ENCODE results near the gene PLPP3.

The PLPP3 gene

GRCh38 chr1:56473582-56474270 lies 105.6 kb downstream of the PLPP3 start:
- TF ChIP-seq ZNF311 (tag by site-specific recombination; IDR thresholded peaks at IDR 0.05; ENCODE audit: borderline replicate concordance), result no peak

GRCh38 chr1:56472860-56473259 lies 106.5 kb downstream of the PLPP3 start:
- ChIA-PET POLR2A (no interaction called here), CTCF (interaction anchor here (0.6 kb wide), 1 partner anchor 15 kb away, joined by 3 read pairs; no protein-coding TSS in a partner anchor)
- Histone ChIP-seq H3K27ac (ENCODE audit: extremely low read depth, low read depth, low read length) (no peak overlapping the region), H3K4me3 (ENCODE audit: low read depth, low read length) (no peak overlapping the region), H3K9me3 (ENCODE audit: control insufficient read depth, insufficient read depth, low read depth, low read length) (no peaks in the 10 kb centered on the region), H3K36me3 (ENCODE audit: control insufficient read depth in 2 of 2, insufficient read depth in 1 of 2, low read length in 2 of 2) (no peaks in the 10 kb centered on the region), H3K4me1 (ENCODE audit: control insufficient read depth, insufficient read depth, low read length) (no peaks in the 10 kb centered on the region)
- no peak for TF ChIP-seq ZFP41 (tag by site-specific recombination; IDR thresholded peaks at IDR 0.05; ENCODE audit: borderline replicate concordance)
- no peak for TF ChIP-seq YY1 (tag by site-specific recombination; IDR thresholded peaks at IDR 0.05)
- TF ChIP-seq ZNF202 (tag by site-specific recombination; IDR thresholded peaks at IDR 0.05; ENCODE audit: borderline replicate concordance), result no peak
- TF ChIP-seq, protein P1, sequence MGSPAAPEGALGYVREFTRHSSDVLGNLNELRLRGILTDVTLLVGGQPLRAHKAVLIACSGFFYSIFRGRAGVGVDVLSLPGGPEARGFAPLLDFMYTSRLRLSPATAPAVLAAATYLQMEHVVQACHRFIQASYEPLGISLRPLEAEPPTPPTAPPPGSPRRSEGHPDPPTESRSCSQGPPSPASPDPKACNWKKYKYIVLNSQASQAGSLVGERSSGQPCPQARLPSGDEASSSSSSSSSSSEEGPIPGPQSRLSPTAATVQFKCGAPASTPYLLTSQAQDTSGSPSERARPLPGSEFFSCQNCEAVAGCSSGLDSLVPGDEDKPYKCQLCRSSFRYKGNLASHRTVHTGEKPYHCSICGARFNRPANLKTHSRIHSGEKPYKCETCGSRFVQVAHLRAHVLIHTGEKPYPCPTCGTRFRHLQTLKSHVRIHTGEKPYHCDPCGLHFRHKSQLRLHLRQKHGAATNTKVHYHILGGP (tag by site-specific recombination; IDR thresholded peaks at IDR 0.05), result no peak
- TF ChIP-seq CTCF (tag by site-specific recombination; IDR thresholded peaks at IDR 0.05), result no peak
- TF ChIP-seq ZSCAN16 (tag by site-specific recombination; IDR thresholded peaks at IDR 0.05), result no peak

More at GRCh38 chr1:56473582-56474270, 105.6 kb downstream of the PLPP3 start:
- POLR2A ChIA-PET, result no interaction called here
- Histone ChIP-seq H3K9me3 (ENCODE audit: control insufficient read depth, insufficient read depth, low read depth, low read length) (no peaks in the 10 kb centered on the region), H3K27ac (ENCODE audit: extremely low read depth, low read depth, low read length) (no peak overlapping the region), H3K4me3 (ENCODE audit: low read depth, low read length) (no peak overlapping the region), H3K4me1 (ENCODE audit: control insufficient read depth, insufficient read depth, low read length) (no peaks in the 10 kb centered on the region), H3K36me3 (ENCODE audit: control insufficient read depth in 2 of 2, insufficient read depth in 1 of 2, low read length in 2 of 2) (no peaks in the 10 kb centered on the region)
- CTCF ChIA-PET, result interaction anchor here (0.6 kb wide), 1 partner anchor 14 kb away, joined by 3 read pairs; no protein-coding TSS in a partner anchor

- POLR2A ChIA-PET, result no interaction called here
- H3K36me3 ChIP-seq (ENCODE audit: control insufficient read depth in 2 of 2, insufficient read depth in 1 of 2, low read length in 2 of 2), result no peaks in the 10 kb centered on the region
- no peak overlapping the region for H3K27ac ChIP-seq (ENCODE audit: extremely low read depth, low read depth, low read length)
- H3K9me3 ChIP-seq (ENCODE audit: control insufficient read depth, insufficient read depth, low read depth, low read length), result no peaks in the 10 kb centered on the region
- TF ChIP-seq, protein P1 (tag by site-specific recombination; IDR thresholded peaks at IDR 0.05), result no peak
- TF ChIP-seq ZNF433 (tag by site-specific recombination; IDR thresholded peaks at IDR 0.05; ENCODE audit: low read depth) (no peak), KLF16 (tag by site-specific recombination; IDR thresholded peaks at IDR 0.05) (no peak), YY1 (tag by site-specific recombination; IDR thresholded peaks at IDR 0.05) (no peak), RBAK (tag by site-specific recombination; IDR thresholded peaks at IDR 0.05) (no peak), PRDM2 (tag by site-specific recombination; IDR thresholded peaks at IDR 0.05; ENCODE audit: borderline replicate concordance) (no peak), ZNF221 (tag by site-specific recombination; IDR thresholded peaks at IDR 0.05; ENCODE audit: borderline replicate concordance) (no peak), ZNF202 (tag by site-specific recombination; IDR thresholded peaks at IDR 0.05; ENCODE audit: borderline replicate concordance) (no peak)
- no peaks in the 10 kb centered on the region for H3K4me1 ChIP-seq (ENCODE audit: control insufficient read depth, insufficient read depth, low read length)
- H3K4me3 ChIP-seq (ENCODE audit: low read depth, low read length), result no peak overlapping the region
- CTCF ChIA-PET, result no interaction called here
Observed at GRCh38 chr1:56469640-56470371, 109.6 kb downstream of the PLPP3 start.

All from HEK293 (cell line).